NCI-H1436 (cell line): ENCODE measurements around the gene GFRA1.
"Not testable (repeated sequence)": the region's sequence is repeated elsewhere in the genome, so short reads cannot be mapped to it uniquely, and the experiment has no call there.

Experiments
- DNase-seq: peaks from one replicate; lab custom pipeline; 2025; lab: John Stamatoyannopoulos, UW

GFRA1 gene

GRCh38 chr10:116063107-116063506 is 209.9 kb downstream of the GFRA1 start:
- no peak for DNase-seq

GRCh38 chr10:116060864-116061263 is 212.1 kb downstream of the GFRA1 start:
- no peak for DNase-seq

- no peak for DNase-seq
Observed at GRCh38 chr10:116059320-116059719, 213.7 kb downstream of the GFRA1 start.

GRCh38 chr10:116056445-116057293 is 216.3 kb downstream of the GFRA1 start:
- no peak for DNase-seq

GRCh38 chr10:116055917-116056252 is 217.1 kb downstream of the GFRA1 start:
- no peak for DNase-seq

- no peak for DNase-seq
Observed at GRCh38 chr10:116055252-116055916, 217.6 kb downstream of the GFRA1 start.

- no peak for DNase-seq
Observed at GRCh38 chr10:116053910-116054309, 219.1 kb downstream of the GFRA1 start.

- not testable (repeated sequence) for DNase-seq
Observed at GRCh38 chr10:116053009-116053730, 219.8 kb downstream of the GFRA1 start.

- DNase-seq, result not testable (repeated sequence)
Observed at GRCh38 chr10:116052522-116052921, 220.5 kb downstream of the GFRA1 start.

GRCh38 chr10:116049974-116050304 is 223.1 kb downstream of the GFRA1 start:
- no peak for DNase-seq

- no peak for DNase-seq
Observed at GRCh38 chr10:116049158-116049973, 223.6 kb downstream of the GFRA1 start.

GRCh38 chr10:116045366-116046356 is 227.3 kb downstream of the GFRA1 start:
- no peak for DNase-seq

GRCh38 chr10:116044801-116045248 is 228.2 kb downstream of the GFRA1 start:
- no peak for DNase-seq

GRCh38 chr10:116043861-116044260 is 229.1 kb downstream of the GFRA1 start:
- DNase-seq, result no peak

- no peak for DNase-seq
Observed at GRCh38 chr10:116043304-116043703, 229.7 kb downstream of the GFRA1 start.

GRCh38 chr10:116041948-116042347 is 231.1 kb downstream of the GFRA1 start:
- no peak for DNase-seq

- DNase-seq, result no peak
Observed at GRCh38 chr10:116039612-116040011, 233.4 kb downstream of the GFRA1 start.

- DNase-seq, result no peak
Observed at GRCh38 chr10:116038259-116038658, 234.7 kb downstream of the GFRA1 start.

GRCh38 chr10:116035406-116035805 is 237.6 kb downstream of the GFRA1 start:
- DNase-seq, result not testable (repeated sequence)

- DNase-seq, result no peak
Observed at GRCh38 chr10:116030576-116030975, 242.4 kb downstream of the GFRA1 start.

GRCh38 chr10:116029826-116030225 is 243.2 kb downstream of the GFRA1 start:
- no peak for DNase-seq
